ENCODE data around the gene TPM3.

GRCh38 chr1:154115180-154115579, 76.7 kb downstream of the TPM3 start:
- TF ChIP-seq CTCF (IDR thresholded peaks at IDR 0.05 in 8 of 11, conservative IDR thresholded peaks at IDR 0.05 in 3 of 11) (no peak), POLR2AphosphoS5 (IDR thresholded peaks at IDR 0.05) (no peak)
